HG02938 (cell line): Measurements from ENCODE around the gene RIMKLB.
"Not testable (repeated sequence)": the region's sequence is repeated elsewhere in the genome, so short reads cannot be mapped to it uniquely, and the experiment has no call there.

Experiments
- ATAC-seq: cut with Tn5 transposase; IDR thresholded peaks from one replicate; pipeline ENCODE4 v1.9.1; 2021; ENCODE audit warnings: mild to moderate bottlenecking, moderate library complexity; ENCODE audit not compliant: unreplicated experiment

Gene RIMKLB

DNA sequence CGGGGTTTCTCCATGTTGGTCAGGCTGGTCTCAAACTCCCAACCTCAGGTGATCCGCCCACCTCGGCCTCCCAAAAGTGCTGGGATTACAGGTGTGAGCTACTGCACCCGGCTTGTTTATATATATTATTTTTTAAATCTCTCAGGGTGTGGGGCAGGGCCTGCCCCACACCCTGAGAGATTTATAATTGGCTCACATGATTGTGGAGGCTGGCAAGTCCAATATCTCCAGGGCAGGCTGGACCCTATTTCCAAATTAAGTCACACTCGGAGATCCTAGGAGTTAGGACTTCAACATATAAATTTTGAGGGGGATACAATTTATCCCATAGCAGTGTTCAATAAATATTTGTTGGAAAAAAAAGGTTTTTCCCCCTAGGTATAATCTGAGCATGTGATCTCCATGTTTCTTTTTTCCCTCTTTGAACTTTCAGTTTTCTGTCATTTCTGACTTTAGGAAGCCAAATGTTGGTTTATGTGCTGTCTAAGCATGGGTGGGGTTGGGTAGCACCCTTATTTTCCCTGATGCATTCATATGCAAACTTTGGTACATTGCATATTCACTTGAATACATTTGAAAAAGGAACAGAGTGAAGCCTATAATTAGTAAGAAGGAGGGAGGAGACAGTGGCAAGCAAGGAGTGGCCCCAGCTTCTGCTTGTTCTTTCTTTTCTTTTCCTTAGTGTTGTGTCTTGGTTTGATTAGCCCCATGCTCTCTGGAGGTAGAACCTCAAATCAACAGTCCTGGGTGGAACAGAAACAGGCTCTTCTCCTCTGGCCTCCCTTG lies 116.0 kb downstream of the RIMKLB start:
- ATAC-seq, result no peak

DNA sequence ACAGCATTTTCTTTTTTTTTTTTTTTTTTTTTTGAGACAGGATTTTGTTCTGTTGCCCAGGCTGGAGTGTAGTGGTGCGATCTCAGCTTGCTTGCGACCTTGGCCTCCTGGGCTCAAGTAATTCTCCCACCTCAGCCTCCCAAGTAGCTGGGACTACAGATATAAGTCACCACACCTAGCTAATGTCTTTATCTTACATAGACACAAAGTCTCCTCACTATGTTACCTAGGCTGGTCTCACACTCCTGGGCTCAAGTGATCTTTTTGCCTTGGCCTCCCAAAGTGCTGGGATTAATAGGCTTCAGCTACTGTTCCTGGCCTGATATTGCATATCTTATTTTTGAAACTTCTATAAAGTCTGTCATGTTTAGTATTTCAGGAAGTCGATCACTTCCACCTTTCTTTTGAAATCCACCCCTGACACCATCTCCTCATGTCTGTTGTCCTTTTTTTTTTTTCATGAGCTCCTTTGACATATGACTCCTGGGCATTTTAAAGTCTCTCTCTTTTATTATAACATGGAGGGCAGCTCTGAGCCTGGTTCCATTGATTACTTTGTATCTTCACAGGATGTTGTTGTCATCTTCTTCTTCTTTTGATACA lies 118.8 kb downstream of the RIMKLB start:
- ATAC-seq, result no peak

DNA sequence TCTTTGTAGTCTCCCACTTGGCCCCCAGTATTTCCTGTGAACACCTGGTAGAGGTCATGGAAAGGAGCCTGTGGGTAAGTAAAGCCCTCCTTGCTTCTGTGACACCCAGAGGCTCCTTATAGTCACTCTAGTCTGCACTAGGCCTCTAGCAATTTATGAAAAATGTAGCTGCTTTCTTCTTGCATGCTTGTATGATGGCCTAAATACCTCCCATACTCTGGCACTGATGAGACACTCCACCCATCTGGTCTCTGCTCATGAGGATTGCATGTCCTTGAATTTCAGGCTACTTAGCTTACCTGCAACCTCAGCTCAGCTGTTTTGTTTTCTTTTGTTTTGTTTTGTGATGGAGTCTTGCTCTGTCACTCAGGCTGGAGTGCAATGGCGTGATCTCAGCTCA lies 120.1 kb downstream of the RIMKLB start:
- no peak for ATAC-seq

DNA sequence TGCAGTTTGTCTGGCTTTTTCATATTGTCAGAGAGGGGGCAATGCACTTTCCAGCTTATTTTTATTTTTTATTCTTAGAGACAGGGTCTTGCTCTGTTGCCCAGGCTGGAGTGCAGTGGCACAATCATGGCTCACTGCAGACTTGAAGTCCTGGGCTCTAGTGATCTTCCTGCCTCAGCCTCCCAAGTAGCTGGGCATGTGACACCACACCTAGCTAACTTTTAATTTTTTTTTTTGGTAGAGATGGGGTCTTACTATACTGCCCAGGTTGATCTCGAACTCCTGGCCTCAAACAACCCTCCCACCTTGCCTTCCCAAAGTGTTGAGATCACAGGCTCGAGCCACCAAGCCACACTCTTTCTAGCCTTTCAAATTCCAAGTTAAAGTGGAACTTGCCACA lies 120.7 kb downstream of the RIMKLB start:
- no peak for ATAC-seq

DNA sequence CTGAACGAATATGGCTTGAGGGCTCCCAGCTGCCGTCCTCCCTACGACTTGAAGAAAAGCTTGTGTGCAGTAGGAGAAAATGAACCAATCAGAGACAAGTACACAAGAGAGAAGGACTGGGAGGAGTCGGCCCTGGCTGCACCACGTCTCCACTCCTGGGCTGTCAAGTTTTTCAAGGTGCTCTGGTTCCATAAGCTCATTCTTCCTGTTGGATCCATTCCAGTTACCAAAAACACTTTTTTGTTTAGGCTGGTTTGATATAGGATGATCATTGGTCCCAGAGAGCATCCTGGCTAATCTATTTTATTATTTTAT lies 121.8 kb downstream of the RIMKLB start:
- no peak for ATAC-seq

DNA sequence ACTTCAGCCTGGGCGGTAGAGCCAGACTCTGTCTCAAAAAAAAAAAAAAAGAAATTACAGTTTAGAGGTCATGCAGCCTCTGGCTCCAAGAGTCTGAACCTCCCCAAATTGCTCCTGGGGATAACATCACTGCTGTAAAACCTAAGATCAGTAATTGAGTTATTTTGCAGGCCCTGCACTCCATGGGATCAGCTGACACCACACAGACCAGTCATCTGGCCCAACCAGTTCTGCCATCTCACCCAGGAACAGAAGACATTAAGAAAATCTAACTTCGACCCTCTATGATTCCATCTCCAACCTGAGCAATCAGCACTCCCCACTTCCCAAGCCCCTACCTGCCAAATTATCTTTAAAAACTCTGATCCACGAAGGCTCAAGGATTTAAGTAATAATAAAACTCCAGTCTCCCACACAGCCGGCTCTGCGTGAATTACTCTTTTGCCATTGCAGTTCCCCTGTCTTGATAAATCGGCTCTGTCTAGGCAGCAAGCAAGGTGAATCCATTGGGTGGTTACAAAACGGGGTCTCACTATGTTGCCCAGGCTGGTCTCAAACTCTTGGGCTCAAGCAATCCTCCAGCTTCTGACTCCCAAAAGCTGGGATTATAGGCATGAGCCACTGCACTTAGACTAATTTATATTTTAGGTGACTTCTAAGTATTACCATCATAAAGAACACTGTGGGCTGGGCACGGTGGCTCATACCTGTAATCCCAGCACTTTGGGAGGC lies 123.1 kb downstream of the RIMKLB start:
- not testable (repeated sequence) for ATAC-seq

DNA sequence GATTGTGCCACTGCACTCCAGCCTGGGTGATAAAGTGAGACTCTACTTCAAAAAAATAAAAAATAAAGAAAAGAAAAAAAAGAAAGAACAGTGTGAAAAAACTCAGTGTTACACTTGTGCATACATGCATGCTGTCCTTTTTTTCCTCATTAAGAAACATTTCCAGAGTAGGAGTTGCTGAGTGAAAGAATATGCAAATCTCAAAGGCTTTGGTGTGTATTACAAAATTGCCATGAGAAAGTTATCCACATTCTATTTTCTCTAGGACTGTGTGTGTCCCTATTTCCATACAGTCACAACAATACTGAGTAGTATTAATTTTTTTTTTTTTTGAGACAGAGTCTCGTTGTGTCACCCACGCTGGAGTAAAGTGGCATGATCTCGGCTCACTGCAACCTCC lies 123.8 kb downstream of the RIMKLB start:
- ATAC-seq, result no peak

DNA sequence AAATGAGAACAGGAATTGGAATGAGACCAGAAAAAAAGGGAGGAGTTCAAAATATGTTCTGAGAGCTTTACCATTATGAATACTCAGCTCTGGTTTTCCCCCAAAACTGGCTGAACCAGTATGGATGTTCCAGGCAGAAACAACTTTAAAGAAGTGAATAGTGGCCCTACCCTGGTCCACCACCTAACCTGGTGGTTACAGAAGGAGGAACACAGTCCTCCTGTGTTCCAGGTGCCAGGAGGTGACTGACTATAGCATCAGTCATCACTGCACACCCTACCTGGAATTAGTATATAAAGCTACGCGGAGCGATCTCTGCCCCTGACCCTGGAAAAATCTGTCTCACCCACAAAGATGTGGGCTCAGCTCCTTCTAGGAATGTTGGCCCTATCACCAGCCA lies 124.5 kb downstream of the RIMKLB start, which contains the start of gene A2ML1:
TSS of gene A2ML1 (plus strand) at position 324 of the 400 bp plus-strand sequence. CDS start at position 355, 31 bp downstream.
- ATAC-seq, result no peak

DNA sequence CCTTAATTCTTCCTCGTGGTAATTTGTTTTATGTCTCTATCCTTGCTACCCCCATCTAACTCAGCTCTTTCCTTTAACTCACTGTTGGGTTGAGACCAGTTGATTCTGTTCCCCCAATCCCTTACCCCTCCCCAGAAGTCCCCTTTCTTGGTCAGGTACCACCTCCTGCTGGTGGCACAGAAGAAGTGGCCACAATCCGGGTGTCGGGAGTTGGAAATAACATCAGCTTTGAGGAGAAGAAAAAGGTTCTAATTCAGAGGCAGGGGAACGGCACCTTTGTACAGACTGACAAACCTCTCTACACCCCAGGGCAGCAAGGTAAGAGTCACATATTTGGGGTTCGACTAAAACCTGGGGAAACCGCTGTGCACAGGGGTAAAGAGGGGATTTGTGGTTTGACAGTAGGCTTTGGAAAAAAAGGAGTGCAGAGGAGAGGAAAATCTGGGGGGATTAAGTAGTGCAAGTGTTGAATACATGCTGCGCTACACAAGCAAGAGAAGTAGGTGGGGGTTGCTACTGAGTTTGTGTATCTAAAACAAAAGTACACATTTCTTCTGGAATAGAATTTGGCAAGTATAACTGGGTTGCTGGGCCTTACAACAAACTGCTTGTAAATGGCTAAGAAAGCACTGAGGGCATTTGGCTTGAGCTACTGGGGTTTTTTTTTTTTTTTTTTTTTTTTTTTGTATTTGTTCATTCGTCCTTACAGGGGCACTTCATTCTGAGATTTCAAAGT lies 125.9 kb downstream of the RIMKLB start:
- ATAC-seq, result no peak

DNA sequence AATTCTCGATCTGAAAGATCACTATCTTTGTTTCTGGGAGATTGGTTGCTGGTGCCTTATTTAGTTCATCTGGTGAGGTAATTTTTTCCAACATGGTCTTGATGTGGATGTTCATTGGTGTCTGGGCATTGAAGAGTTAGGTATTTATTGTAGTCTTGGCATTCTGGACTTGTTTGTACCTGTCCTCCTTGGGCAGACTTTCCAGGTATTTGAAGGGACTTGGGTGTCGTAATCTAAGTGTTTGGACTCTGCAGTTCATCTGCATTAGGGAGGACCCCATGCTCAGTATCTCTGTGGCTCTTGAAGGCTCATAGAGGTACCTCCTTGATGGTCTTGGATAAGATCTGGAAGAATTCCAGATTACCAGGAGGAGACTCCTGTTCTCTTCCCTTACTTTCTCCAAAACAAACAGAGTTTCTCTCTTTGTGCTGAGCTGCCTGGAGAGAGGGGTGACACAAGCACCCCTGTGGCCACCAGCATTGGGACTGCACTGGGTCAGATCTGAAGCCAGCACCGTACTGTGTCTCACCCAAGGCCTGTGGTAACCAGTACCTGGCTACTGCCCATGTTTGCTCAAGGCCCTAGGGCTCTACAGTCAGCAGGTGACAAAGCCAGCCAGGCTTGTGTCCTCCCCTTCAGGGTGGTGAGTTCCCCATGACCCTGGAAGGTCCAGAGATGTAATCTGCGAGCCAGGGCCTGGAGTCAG lies 129.9 kb downstream of the RIMKLB start:
- ATAC-seq, result no peak

DNA sequence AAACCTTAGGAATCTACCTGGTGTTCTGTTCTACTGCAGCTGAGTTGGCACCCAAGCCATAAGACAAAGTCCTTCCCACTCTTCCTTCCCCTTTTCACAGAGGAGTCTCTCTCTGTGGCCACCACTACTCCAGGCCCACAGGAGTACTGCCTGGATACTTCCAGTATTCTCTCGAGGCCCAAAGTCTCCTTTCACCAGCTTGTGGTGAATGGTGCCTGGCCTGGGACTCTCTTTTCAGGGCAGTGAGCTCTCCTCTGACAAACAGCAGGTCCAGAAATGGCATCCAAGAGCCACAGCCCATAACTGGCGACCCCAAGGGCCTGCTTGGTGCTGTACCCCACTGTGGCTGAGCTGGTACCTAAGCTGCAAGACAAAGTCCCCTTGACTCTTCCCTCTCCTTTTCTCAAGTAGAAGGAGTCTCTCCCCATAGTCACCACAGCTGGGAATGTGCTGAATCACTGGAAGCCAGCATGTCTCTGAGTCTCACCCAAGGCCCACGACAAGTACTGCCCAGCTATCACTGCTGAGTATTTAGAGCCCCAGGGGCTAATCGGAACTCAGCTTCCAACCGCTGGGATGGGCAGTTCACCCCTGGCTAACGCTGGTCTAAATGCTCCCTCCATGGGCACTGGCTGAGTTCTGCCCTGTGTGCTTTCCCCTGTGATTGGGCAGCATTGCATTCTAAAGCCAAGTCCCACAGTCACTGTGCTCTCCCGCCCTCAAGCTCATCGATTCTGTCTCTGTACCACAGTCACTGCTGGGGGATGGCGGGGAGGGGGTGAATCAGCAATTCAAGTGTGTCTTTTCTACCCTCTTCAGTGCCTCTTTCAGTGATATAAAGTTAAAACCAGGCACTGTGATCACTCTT lies 130.7 kb downstream of the RIMKLB start:
- no peak for ATAC-seq

DNA sequence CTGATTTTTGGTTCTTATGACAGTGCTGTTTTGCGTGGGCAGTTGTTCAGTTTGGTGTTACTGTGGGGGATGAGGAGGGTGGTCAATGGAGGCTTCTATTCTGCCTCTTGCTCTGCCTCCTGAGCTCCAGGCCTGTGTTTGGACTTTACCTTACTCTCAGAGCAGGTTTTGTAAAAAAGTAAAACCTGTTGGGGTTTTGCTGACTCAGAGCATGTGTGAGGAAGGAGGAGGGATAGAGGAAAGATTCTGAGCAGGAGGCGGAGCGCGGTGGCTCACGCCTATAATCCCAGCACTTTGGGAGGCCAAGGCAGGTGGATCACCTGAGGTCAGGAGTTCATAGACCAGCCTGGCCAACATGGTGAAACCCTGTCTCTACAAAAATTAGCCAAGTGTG lies 131.3 kb downstream of the RIMKLB start:
- no peak for ATAC-seq

DNA sequence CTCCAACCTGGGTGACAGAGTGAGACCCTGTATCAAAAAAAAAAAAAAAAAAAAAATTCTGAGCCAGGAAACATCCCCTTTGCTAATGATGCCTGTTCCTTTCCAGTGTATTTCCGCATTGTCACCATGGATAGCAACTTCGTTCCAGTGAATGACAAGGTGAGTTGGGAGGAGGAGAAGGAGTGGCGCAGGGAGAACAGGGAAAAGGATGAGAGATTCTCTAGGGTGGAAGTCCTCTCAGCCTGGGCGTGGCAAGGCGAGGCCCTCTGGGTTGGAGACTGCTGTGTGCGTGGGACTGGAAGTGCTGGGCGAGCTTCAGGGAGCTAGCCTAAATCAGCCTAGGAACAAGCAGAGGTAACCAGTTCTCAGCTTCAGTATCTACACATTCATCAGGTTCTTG lies 131.8 kb downstream of the RIMKLB start:
- ATAC-seq, result no peak

DNA sequence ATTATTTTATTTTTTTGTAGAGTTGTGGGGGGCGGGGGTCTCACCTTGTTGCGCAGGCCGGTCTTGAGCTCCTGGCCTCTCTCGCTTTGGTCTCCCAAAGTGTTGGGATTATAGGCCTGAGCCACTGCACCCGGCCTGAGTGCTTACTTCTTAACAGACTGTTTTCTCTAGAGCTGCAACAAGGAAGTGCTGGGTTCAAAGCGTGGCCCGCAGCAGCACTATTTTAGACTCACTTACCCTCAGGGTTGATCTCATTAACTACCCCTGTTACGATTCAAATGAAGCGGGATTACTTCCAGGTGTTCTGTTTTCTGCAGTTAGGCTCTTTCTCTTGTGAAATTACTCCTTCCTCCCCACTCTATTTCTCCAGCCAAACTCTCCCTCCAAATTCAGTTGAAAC lies 133.3 kb downstream of the RIMKLB start:
- ATAC-seq, result no peak

DNA sequence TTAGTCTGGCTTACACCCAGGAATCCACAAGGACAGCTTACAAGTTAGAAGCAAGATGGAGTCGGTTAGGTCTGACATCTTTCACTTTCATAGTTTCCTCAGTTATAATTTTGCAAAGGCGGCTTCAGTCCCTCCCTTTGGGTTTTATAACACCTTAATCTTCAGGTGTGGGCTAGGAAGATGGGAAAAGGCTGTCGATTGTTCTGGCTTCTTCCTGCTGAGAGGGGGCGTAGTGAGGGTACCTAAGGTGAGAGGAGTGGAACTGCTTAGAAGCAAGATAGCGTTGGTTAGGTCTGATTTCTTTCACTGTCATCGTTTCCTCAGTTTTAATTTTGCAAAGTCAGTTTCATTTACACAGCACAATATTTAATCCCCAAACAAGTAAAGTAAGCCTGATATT lies 134.7 kb downstream of the RIMKLB start:
- ATAC-seq, result no peak
